GM10248 (cell line): ENCODE measurements around the gene DACH1.

Experiments
- CTCF ChIA-PET: fragments of 300-600 bp; sonication (Branson Sonifier 250); formaldehyde crosslinking; extraction: SDS; loops from one replicate; lab custom pipeline; 2021; ENCODE audit warnings: antibody characterized with exemption; lab: Yijun Ruan, JAX
- POLR2A ChIA-PET: fragments of 350-650 bp; sonication (Branson Sonifier 250); formaldehyde crosslinking; extraction: SDS; loops from one replicate; lab custom pipeline; 2020; ENCODE audit warnings: antibody characterized with exemption; lab: Yijun Ruan, JAX
- DNase-seq: peaks from one replicate; pipeline ENCODE4 v3.0.0; 2012; ENCODE audit errors: extremely low spot score
- CTCF ChIP-seq: IDR thresholded peaks from 2 replicates; pipeline ENCODE4 v1.5.1; 2012; ENCODE audit warnings: mild to moderate bottlenecking, low read depth; ENCODE audit errors: extremely low read depth, missing control alignments, control extremely low read depth

DACH1 gene

GRCh38 chr13:71625694-71626093, 241.3 kb downstream of the DACH1 start:
- DNase-seq, result no peak
- ChIA-PET CTCF (interaction anchor here (1.6 kb wide), 1 partner anchor 11 kb away, joined by 5 read pairs; no protein-coding TSS in a partner anchor), POLR2A (no interaction called here)
- no peak for TF ChIP-seq CTCF

GRCh38 chr13:71624653-71625600, 242.1 kb downstream of the DACH1 start:
- TF ChIP-seq CTCF, result no peak
- ChIA-PET CTCF (interaction anchor here (1.6 kb wide), 1 partner anchor 10 kb away, joined by 5 read pairs; no protein-coding TSS in a partner anchor), POLR2A (no interaction called here)
- DNase-seq, result no peak

GRCh38 chr13:71621174-71622124, 245.6 kb downstream of the DACH1 start:
- ChIA-PET POLR2A (no interaction called here), CTCF (no interaction called here)
- TF ChIP-seq CTCF, result no peak
- no peak for DNase-seq

GRCh38 chr13:71619096-71619495, 247.9 kb downstream of the DACH1 start:
- no peak for TF ChIP-seq CTCF
- CTCF ChIA-PET, result no interaction called here
- DNase-seq, result no peak
- POLR2A ChIA-PET, result no interaction called here

- POLR2A ChIA-PET, result no interaction called here
- CTCF ChIA-PET, result interaction anchor here (0.8 kb wide), 1 partner anchor 13 kb away, joined by 4 read pairs; no protein-coding TSS in a partner anchor
- TF ChIP-seq CTCF, result no peak
- no peak for DNase-seq
Observed at GRCh38 chr13:71618159-71618558, 248.8 kb downstream of the DACH1 start.

- no peak for TF ChIP-seq CTCF
- DNase-seq, result no peak
- POLR2A ChIA-PET, result no interaction called here
- CTCF ChIA-PET, result no interaction called here
Observed at GRCh38 chr13:71617265-71617664, 249.7 kb downstream of the DACH1 start.
